HEK293 (cell line): ENCODE measurements around the gene SH3GLB1.

Experiments used
- CTCF ChIA-PET: fragments of 350-600 bp; formaldehyde crosslinking; extraction: SDS; loops from one replicate; lab custom pipeline; 2021; ENCODE audit warnings: antibody characterized with exemption; lab: Yijun Ruan, JAX
- POLR2A ChIA-PET: fragments of 300-600 bp; formaldehyde crosslinking; extraction: SDS; loops from one replicate; lab custom pipeline; 2020; ENCODE audit warnings: antibody characterized with exemption, inconsistent platforms; lab: Yijun Ruan, JAX
- H3K27ac ChIP-seq: fragments of 200-500 bp; sonication (Bioruptor generic); 2 replicates; pipeline ENCODE4 v1.5.1; 2014; ENCODE audit warnings: low read depth, low read length, control low read depth, inconsistent platforms; ENCODE audit errors: extremely low read depth
- H3K36me3 ChIP-seq, 2 experiments: fragments of 200-500 bp in 1 of 2; sonication (Bioruptor generic) in 1 of 2; 1 replicate in 1 of 2; 2 replicates in 1 of 2; pipeline ENCODE4 v1.5.1; 2014 to 2017; ENCODE audit warnings: inconsistent platforms in 2 of 2, low read length in 2 of 2; ENCODE audit not compliant: control insufficient read depth in 2 of 2, insufficient read depth in 1 of 2
- H3K4me1 ChIP-seq: fragments of 200-500 bp; sonication (Bioruptor generic); 2 replicates; pipeline ENCODE4 v1.5.1; 2014; ENCODE audit warnings: mild to moderate bottlenecking, low read length, inconsistent platforms; ENCODE audit not compliant: control insufficient read depth, insufficient read depth
- H3K4me3 ChIP-seq: 2 replicates; pipeline ENCODE4 v1.5.1; 2011; ENCODE audit warnings: low read depth, mild to moderate bottlenecking, control low read depth, low read length, moderate library complexity
- H3K9me3 ChIP-seq: fragments of 200-500 bp; sonication (Bioruptor generic); 2 replicates; pipeline ENCODE4 v1.5.1; 2014; ENCODE audit warnings: low read depth, low read length, inconsistent platforms; ENCODE audit not compliant: control insufficient read depth, insufficient read depth
- KLF1 ChIP-seq: fragments of 450-650 bp; formaldehyde crosslinking; IDR thresholded peaks from 2 replicates; pipeline ENCODE4 v1.5.1; 2016; ENCODE audit warnings: missing biosample characterization, missing genetic modification characterization
- OVOL3 ChIP-seq: fragments of 450-650 bp; formaldehyde crosslinking; IDR thresholded peaks from 2 replicates; pipeline ENCODE4 v1.5.1; 2016; ENCODE audit warnings: missing biosample characterization, missing genetic modification characterization
- PBX3 ChIP-seq: sonication (generic); formaldehyde crosslinking; IDR thresholded peaks from 2 replicates; pipeline ENCODE4 v1.8.1; 2022; ENCODE audit warnings: mild to moderate bottlenecking, moderate library complexity, missing genetic modification reagents
- TSHZ1 ChIP-seq: fragments of 450-650 bp; formaldehyde crosslinking; IDR thresholded peaks from 2 replicates; pipeline ENCODE4 v1.5.1; 2016; ENCODE audit warnings: missing biosample characterization, missing genetic modification characterization, borderline replicate concordance
- ZBTB44 ChIP-seq: fragments of 450-650 bp; IDR thresholded peaks from 2 replicates; pipeline ENCODE4 v1.5.1; 2018; ENCODE audit warnings: missing biosample characterization, mild to moderate bottlenecking, missing genetic modification characterization
- ZFP69B ChIP-seq: fragments of 450-650 bp; formaldehyde crosslinking; IDR thresholded peaks from 2 replicates; pipeline ENCODE4 v1.5.1; 2016; ENCODE audit warnings: missing biosample characterization, missing genetic modification characterization
- ZNF24 ChIP-seq: fragments of 450-650 bp; formaldehyde crosslinking; IDR thresholded peaks from 2 replicates; pipeline ENCODE4 v1.5.1; 2016; ENCODE audit warnings: missing biosample characterization, missing genetic modification characterization
- ZNF266 ChIP-seq: fragments of 450-650 bp; formaldehyde crosslinking; IDR thresholded peaks from 2 replicates; pipeline ENCODE4 v1.5.1; 2016; ENCODE audit warnings: missing biosample characterization, missing genetic modification characterization, low read depth
- ZNF37A ChIP-seq: fragments of 450-650 bp; IDR thresholded peaks from 2 replicates; pipeline ENCODE4 v1.5.1; 2018; ENCODE audit warnings: missing biosample characterization, missing genetic modification characterization
- ZNF423 ChIP-seq: fragments of 450-650 bp; formaldehyde crosslinking; IDR thresholded peaks from 2 replicates; pipeline ENCODE4 v1.5.1; 2016; ENCODE audit warnings: missing biosample characterization, missing genetic modification characterization
- ZNF48 ChIP-seq: fragments of 450-650 bp; formaldehyde crosslinking; IDR thresholded peaks from 2 replicates; pipeline ENCODE4 v1.5.1; 2016; ENCODE audit warnings: missing biosample characterization, missing genetic modification characterization
- ZNF558 ChIP-seq: fragments of 450-650 bp; formaldehyde crosslinking; IDR thresholded peaks from 2 replicates; pipeline ENCODE4 v1.5.1; 2016; ENCODE audit warnings: missing biosample characterization, missing genetic modification characterization
- ZNF658 ChIP-seq: fragments of 450-650 bp; formaldehyde crosslinking; IDR thresholded peaks from 2 replicates; pipeline ENCODE4; 2016; ENCODE audit warnings: missing biosample characterization, missing genetic modification characterization
- ZNF768 ChIP-seq: fragments of 450-650 bp; formaldehyde crosslinking; IDR thresholded peaks from 2 replicates; pipeline ENCODE4 v1.5.1; 2018; ENCODE audit warnings: missing biosample characterization, mild to moderate bottlenecking, missing genetic modification characterization
- ZNF792 ChIP-seq: fragments of 450-650 bp; formaldehyde crosslinking; IDR thresholded peaks from 2 replicates; pipeline ENCODE4 v1.5.1; 2016; ENCODE audit warnings: missing biosample characterization, missing genetic modification characterization
- ZNF837 ChIP-seq: fragments of 450-650 bp; formaldehyde crosslinking; IDR thresholded peaks from 2 replicates; pipeline ENCODE4 v1.5.1; 2016; ENCODE audit warnings: missing biosample characterization, missing genetic modification characterization
- ZSCAN16 ChIP-seq: fragments of 450-650 bp; formaldehyde crosslinking; IDR thresholded peaks from 2 replicates; pipeline ENCODE4 v1.5.1; 2016; ENCODE audit warnings: missing biosample characterization, missing genetic modification characterization
- ZSCAN30 ChIP-seq: fragments of 450-650 bp; IDR thresholded peaks from 2 replicates; pipeline ENCODE4 v1.5.1; 2018; ENCODE audit warnings: missing biosample characterization, mild to moderate bottlenecking, missing genetic modification characterization, moderate library complexity
- ZSCAN5A ChIP-seq: fragments of 450-650 bp; formaldehyde crosslinking; IDR thresholded peaks from 2 replicates; pipeline ENCODE4 v1.5.1; 2016; ENCODE audit warnings: missing biosample characterization, missing genetic modification characterization
- ZXDB ChIP-seq: fragments of 450-650 bp; formaldehyde crosslinking; IDR thresholded peaks from 2 replicates; pipeline ENCODE4 v1.5.1; 2016; ENCODE audit warnings: missing biosample characterization, missing genetic modification characterization

Gene SH3GLB1

GRCh38 chr1:86699186-86699585, 5.2 kb upstream of the SH3GLB1 start (continued):
- no peak for TF ChIP-seq KLF1 (tag by site-specific recombination)

GRCh38 chr1:86701731-86702130, 2.6 kb upstream of the SH3GLB1 start:
- POLR2A ChIA-PET: no interaction called here
- peaks cover under 1% of the 10 kb centered on the region; the same call in 1 of the 2 replicates for H3K4me1 ChIP-seq
- H3K4me3 ChIP-seq: no peak overlapping the region
- H3K27ac ChIP-seq: no peak overlapping the region
- TF ChIP-seq ZBTB44 (no peak), ZNF768 (tag by site-specific recombination) (no peak), TSHZ1 (tag by site-specific recombination) (no peak), ZNF24 (tag by site-specific recombination) (no peak), ZFP69B (tag by site-specific recombination) (no peak), ZSCAN30 (tag by site-specific recombination) (no peak), ZNF48 (tag by site-specific recombination) (no peak), ZNF266 (tag by site-specific recombination) (no peak), ZNF837 (tag by site-specific recombination) (no peak), ZSCAN5A (tag by site-specific recombination) (no peak), ZNF558 (no peak), ZNF792 (no peak), ZXDB (tag by site-specific recombination) (no peak), ZNF423 (tag by site-specific recombination) (no peak), PBX3 (CRISPR knock-in tag) (no peak), OVOL3 (tag by site-specific recombination) (no peak), ZSCAN16 (no peak), ZNF658 (no peak), ZNF37A (tag by site-specific recombination) (no peak)
- CTCF ChIA-PET: interaction anchor here (0.6 to 0.8 kb wide), 2 partner anchors 52 to 382 kb away, joined by 3 to 5 read pairs; no protein-coding TSS in a partner anchor
- no peaks in the 10 kb centered on the region for H3K9me3 ChIP-seq
- no peaks in the 10 kb centered on the region for H3K36me3 ChIP-seq
